ENCODE data around the gene GATA6. TPM values are rescaled to one million over a fixed set of nuclear protein-coding genes. Genes with fewer than 3 reads are reported as not detected.

Gene GATA6
- total RNA-seq, 1 donor from 2014 or later, result 89.3 TPM

- no peaks in the 10 kb centered on the region for H3K36me3 ChIP-seq
- no peak overlapping the region for H3K4me3 ChIP-seq
- H3K9me3 ChIP-seq, result no peaks in the 10 kb centered on the region
- intact Hi-C loops (cut with DNase I), result no loop called here
- H3K4me1 ChIP-seq, result no peaks in the 10 kb centered on the region
- H3K27me3 ChIP-seq, result no peaks in the 10 kb centered on the region
- no peak overlapping the region for H3K27ac ChIP-seq
- DNase-seq (ENCODE audit: low spot score in 2 of 2), result no peak
- no peak for TF ChIP-seq CTCF (IDR thresholded peaks at IDR 0.05)
Measured at GRCh38 chr18:22132763-22133162, 36.6 kb upstream of the GATA6 start.

GRCh38 chr18:22136395-22136794 lies 33.0 kb upstream of the GATA6 start:
- no peaks in the 10 kb centered on the region for H3K4me1 ChIP-seq
- intact Hi-C loops (cut with DNase I), result no loop called here

GRCh38 chr18:22141211-22141610 lies 28.2 kb upstream of the GATA6 start:
- intact Hi-C loops (cut with DNase I), result no loop called here
- no peak for TF ChIP-seq CTCF (IDR thresholded peaks at IDR 0.05)
- Histone ChIP-seq H3K4me1 (no peaks in the 10 kb centered on the region), H3K27me3 (no peaks in the 10 kb centered on the region), H3K9me3 (no peaks in the 10 kb centered on the region), H3K36me3 (no peaks in the 10 kb centered on the region), H3K27ac (no peak overlapping the region), H3K4me3 (no peak overlapping the region)
- DNase-seq (ENCODE audit: low spot score in 2 of 2), result no peak

More at GRCh38 chr18:22136395-22136794, 33.0 kb upstream of the GATA6 start:
- no peaks in the 10 kb centered on the region for H3K36me3 ChIP-seq
- no peaks in the 10 kb centered on the region for H3K9me3 ChIP-seq
- TF ChIP-seq CTCF (IDR thresholded peaks at IDR 0.05), result no peak
- DNase-seq (ENCODE audit: low spot score in 2 of 2), result no peak
- H3K27ac ChIP-seq, result no peak overlapping the region
- no peaks in the 10 kb centered on the region for H3K27me3 ChIP-seq
- no peak overlapping the region for H3K4me3 ChIP-seq

GRCh38 chr18:22143347-22144340 lies 25.7 kb upstream of the GATA6 start:
- no peak for TF ChIP-seq CTCF (IDR thresholded peaks at IDR 0.05)
- H3K36me3 ChIP-seq, result no peaks in the 10 kb centered on the region
- H3K9me3 ChIP-seq, result no peaks in the 10 kb centered on the region
- intact Hi-C loops (cut with DNase I), result no loop called here
- no peaks in the 10 kb centered on the region for H3K4me1 ChIP-seq
- H3K27me3 ChIP-seq, result no peaks in the 10 kb centered on the region
- H3K27ac ChIP-seq, result no peak overlapping the region
- no peak for DNase-seq (ENCODE audit: low spot score in 2 of 2)
- H3K4me3 ChIP-seq, result no peak overlapping the region

GRCh38 chr18:22145160-22145559 lies 24.2 kb upstream of the GATA6 start:
- H3K27me3 ChIP-seq, result no peaks in the 10 kb centered on the region
- TF ChIP-seq CTCF (IDR thresholded peaks at IDR 0.05), result no peak
- H3K27ac ChIP-seq, result no peak overlapping the region
- intact Hi-C loops (cut with DNase I), result no loop called here
- no peaks in the 10 kb centered on the region for H3K36me3 ChIP-seq
- no peaks in the 10 kb centered on the region for H3K9me3 ChIP-seq
- no peak for DNase-seq (ENCODE audit: low spot score in 2 of 2)
- no peak overlapping the region for H3K4me3 ChIP-seq
- no peaks in the 10 kb centered on the region for H3K4me1 ChIP-seq

Measured in ascending aorta (tissue), 2 donors.